NCI-H2107 treated with DMSO at 0.1 percent for 48 hours (cell line): Measurements from ENCODE around the gene FBP2.
"Not testable (repeated sequence)": the region's sequence is repeated elsewhere in the genome, so short reads cannot be mapped to it uniquely, and the experiment has no call there.

Experiments used
- DNase-seq: peaks from one replicate; lab custom pipeline; 2025; ENCODE audit not compliant: unreplicated experiment; lab: John Stamatoyannopoulos, UW

Gene FBP2

DNA sequence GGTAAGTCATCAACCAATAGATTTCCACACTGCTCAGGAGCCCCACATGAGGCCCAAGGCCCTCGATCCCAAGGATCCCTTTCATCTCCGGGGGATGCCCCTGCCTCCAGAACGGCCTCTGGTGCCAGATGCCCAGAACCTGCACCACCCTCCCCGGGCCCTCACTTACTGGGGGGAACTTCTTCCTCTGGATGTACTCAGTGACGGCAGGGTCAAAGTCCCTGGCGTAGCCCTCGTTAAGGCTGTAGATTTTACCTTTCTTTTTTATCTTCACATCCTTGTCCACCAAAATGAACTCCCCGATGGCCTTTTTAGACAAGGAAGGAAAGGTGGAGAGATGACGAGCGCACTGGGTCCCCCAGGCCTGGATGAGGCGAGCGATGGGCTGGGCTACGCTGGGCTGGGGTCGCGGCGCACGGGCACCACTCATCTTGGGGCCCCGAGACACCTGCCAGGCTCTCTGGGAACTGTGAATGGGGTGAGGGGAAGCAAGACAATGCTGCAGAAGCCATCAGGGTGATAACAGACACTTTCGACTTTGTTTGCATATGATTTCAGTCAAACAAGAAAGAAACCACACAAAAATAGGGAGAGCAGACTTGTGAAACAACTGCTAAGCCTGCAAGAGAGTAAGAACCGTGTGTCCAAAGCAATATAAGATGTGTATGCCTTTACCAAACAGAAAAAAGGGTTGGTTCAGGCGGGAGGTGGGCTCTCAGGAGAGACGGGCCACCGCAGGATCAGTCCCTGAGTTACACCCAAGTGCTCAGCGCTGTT is 13.2 kb upstream of the FBP2 start:
- DNase-seq: no peak

DNA sequence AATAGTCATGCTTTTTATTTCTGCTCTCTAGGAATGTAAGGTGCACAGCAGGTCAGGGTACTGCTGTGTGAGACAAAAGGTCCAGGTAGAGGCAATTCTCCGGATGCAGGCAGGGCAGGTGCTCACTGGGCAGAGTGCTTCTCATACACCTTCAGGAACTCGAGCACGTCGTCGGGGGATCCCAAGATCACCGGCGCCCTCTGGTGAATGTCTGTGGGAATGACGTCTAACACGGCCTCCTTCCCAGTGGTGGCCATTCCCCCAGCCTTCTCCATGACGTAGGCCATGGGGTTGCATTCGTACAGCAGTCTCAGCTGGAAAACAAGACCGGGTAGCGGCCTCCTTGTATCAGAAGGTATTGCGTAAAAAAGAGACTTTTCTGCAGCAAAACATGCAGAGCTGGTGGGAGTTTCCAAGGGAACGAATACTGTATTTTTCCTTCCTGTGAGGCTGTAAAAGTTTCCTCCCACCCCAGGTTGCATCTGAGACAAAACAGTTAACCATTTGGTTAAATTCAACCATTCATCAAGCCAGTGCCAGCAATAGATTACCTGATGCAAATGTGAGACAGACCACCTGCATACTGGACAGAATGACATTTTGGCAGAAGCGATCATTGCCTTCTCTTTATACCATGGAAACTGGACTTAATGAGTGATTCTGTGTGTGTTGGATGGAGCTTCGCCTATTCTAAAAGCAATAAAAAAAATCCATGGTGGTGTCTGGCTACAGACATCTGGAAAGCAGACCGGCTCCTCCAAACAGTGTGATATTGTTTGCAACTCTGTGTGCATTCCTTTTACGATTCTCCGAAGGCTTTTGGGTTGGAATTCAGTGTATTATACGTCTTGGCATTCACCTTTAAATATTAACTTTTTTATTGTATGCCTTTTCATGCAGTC is 9.9 kb upstream of the FBP2 start:
- peak; percentile 37 for DNase-seq

DNA sequence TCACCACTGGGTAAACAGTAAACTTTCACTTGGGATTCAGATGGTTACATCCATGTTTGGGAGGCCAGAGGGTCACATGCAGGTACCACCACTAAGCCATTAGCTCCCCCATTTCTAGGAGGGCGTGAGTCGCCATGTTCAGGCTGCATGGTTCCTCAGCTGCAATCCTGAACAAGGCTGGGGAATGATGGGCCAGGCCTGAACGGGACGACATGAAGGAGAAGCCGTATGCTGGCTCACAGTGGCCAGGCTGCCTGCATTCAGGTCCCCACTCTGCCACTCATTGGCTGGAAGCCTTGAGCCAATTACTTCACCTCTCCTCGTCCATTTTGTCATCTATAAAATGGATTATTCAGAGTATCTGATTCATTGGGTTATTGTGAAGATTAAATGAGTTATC is 9.0 kb upstream of the FBP2 start:
- DNase-seq: no peak

DNA sequence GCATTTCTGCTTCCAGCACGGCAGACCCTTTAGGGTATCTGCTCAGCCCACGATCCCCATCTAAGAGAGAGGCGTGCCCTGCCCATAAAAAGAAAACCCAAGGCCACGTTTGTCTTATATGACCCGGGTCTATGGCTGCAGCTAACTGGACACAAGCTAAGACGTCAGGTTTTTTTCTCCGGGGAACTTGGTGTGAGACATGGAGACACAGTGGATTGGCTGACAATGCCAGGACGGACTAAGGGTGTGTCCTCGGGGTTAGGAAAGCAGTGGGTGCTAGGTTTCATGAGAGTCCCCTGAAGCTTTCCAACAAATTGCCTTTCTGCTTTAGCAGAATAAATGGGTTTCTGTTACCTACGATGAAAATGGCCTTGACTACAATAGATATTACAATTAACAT is 7.1 kb upstream of the FBP2 start:
- DNase-seq: no peak

DNA sequence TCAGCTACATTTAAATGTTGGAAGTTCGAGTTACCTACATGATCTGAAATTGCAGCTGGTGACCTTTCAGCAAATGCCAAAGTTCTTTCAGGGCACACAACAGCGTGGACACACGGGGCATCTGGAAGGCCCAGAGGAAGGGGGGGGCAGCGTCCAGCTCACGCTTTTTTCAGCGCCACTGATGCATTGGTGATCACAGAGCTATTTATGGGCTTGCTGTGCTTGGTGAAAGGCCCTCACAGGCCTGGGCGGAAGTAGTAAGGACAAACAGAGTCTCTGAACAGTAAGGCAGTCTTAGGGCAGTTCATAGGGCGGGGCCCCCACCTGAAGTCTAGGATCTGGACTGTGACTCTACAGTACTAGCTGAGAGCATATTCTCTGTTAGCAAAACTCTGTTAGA is 6.6 kb upstream of the FBP2 start:
- no peak for DNase-seq

DNA sequence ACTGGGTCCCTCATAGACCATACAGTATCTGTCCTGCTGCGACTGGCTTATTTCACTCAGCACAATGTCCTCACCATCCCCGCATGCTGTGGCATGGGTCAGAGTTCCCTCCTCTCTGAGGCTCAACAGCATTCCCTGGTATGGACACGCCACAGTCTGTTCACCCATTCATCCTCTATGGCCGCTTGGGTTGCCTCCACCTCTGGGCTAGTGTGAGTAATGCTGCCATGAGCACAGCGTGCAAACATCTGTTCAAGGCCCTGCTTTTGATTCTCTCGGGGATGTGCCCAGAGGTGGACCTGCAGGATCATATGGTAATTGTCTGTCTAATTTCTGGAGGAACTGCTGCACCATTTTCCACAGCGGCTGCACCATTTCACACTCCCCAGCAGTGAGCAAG is 5.5 kb upstream of the FBP2 start:
- no peak for DNase-seq

DNA sequence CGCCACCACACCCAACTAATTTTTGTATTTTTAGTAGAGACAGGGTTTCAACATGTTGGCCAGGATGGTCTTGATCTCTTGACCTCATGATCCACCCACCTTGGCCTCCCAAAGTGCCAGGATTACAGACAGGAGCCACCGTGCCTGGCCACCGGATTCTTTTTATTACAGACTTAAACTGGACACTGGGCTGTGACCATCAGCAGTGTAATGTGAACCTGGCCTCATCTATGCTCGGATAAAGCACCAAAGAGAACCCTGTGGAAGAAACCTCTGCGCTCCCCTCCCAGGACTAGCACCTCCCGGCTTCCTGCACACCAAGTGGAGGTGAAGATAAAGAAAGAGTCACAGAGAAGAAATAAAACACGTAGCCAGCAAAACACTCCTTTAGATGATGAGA is 941 bp downstream of the FBP2 start:
- DNase-seq: not testable (repeated sequence)

DNA sequence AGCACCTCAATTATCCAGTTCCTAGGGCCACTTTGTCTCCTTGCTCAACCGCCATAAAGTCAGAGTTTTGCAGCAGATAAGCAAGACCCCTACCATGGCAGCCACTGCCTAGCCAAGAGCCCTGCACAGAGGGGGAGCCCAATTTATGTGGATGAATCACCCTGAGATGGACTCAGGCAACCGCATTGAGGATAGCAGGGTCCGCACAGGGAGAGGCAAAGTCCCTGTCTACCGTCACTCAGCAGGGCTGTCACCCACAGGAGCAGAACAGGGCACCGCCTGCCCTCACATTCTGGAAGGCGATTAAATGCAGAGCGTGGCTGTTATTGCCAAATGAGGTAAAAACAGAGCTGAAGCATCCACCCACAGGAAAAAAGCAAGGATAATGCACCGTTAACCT is 1.7 kb downstream of the FBP2 start:
- DNase-seq: no peak

DNA sequence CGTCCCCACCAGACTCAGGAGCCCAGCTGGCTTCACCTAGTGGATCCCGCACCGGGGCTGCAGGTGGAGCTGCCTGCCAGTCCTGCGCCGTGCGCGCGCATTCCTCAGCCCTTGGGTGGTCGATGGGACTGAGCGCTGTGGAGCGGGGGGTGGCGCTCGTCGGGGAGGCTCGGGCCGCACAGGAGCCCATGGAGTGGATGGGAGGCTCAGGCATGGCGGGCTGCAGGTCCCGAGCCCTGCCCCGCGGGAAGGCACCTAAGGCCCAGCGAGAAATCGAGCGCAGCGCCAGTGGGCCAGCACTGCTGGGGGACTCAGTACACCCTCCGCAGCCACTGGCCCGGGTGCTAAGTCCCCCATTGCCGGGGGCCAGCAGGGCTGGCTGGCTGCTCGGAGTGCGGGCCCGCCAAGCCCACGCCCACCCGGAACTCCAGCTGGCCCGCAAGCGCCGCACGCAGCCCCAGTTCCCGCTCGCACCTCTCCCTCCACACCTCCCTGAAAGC is 2.5 kb downstream of the FBP2 start:
- DNase-seq: not testable (repeated sequence)

DNA sequence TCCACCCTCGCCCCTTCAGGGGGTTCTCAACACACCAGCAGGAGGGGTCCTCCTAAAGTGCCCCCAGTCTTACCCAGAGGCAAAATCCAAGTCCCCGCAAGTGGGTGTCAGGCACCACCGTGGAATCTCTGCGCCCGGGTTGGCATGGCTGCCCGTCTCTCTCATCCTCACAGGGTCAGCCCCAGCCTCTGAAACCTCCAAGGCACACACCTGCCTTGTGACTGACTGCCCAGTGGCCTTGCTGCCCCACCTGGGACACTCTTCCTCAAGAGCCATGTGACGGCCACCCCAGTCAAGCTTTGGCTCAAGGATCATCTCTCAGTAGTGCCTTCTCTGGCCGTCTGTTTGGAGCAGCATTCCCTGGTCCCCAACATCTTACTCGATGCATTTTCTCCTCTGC is 4.9 kb downstream of the FBP2 start:
- no peak for DNase-seq

DNA sequence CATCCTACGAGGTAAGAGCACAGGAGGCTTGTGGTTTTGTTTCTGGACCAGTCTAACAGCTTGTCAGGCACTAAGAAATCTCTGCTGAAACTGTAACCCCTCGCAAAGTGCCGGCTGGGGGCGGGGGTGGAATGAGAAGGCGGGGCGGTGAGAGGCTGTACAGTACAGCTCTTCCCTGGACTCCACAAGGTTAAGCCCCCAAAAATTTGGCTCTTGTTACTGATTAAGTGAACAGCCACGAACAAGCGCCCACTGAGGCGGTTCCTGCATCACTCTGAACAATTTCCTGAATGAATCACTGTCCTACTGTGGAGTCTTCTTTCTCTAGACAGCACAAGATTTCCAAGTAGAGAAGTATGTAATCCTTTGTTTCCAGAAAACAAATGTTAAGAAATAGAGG is 6.8 kb downstream of the FBP2 start:
- no peak for DNase-seq

DNA sequence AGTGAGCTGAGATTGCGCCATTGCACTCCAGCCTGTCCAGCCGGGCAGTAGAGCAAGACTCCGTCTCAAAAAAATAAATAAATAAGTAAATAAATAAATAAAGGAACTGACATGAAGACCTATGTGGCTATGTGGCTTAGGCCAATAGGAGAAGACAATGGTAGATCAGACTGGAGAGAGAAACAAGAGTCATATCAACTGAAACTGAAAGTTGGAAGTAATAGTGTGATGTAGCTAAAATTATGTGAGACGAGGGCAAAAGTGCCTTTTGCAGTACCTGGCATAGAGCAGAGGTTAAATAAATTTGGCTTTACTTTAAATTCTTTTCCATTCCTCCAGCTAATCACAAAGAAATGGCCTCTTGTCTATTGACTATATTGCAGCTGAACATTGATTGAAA is 7.3 kb downstream of the FBP2 start:
- no peak for DNase-seq

DNA sequence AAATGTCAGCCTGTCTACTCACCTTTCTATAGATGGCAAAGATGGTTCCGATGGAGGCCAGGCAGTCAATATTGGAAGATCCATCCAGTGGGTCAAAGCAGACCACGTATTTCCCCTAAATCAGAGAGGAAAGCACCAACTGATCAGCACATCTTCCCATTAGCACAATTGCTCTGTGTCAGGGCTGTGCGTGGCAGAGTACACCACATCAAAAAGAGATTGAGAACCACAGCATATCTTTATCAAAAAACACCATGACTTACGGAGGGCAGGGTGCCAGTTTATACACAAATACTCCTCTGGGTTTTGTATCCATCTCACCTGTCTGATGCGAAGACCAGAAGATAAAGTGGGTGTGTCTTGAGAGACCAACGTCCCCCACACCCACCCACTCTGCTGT is 9.1 kb downstream of the FBP2 start:
- no peak for DNase-seq

DNA sequence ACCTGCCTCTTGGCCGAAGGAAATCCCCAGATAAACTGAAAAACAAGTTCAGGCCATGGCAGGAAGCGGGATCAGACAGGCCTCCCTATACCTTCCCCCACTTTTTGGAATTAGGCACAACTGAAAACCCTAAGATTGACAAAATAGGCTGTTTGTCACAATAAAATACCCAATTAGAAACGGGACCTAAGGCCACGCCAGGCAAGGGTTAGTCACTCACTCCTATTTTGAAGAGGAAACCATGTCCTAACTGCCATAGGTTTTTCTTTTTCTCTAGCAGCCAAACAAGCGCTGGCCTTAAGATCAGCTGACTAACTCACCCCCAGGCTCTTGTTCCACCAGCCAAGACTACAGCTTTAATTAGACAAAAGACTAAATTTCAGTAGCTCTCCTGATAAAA is 11.9 kb downstream of the FBP2 start:
- DNase-seq: no peak

DNA sequence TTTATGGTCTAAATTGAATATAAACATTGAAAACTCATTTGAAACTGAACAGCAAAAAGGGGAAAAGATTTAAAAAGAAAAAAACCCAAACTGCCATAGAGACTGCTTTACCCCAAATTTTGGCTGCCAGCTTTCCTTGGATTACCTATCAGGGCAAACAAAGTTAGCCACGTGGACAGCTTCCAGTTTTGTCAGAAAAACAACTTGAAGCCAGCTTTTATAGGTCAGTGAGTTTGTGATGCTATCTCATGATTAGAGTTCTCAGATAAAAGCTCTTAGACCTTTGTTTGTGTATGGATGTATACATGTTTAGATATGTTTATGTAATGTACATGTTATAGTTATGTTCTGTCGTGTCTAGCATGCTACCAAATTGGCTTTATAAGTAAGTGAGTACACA is 16.1 kb downstream of the FBP2 start:
- DNase-seq: no peak

DNA sequence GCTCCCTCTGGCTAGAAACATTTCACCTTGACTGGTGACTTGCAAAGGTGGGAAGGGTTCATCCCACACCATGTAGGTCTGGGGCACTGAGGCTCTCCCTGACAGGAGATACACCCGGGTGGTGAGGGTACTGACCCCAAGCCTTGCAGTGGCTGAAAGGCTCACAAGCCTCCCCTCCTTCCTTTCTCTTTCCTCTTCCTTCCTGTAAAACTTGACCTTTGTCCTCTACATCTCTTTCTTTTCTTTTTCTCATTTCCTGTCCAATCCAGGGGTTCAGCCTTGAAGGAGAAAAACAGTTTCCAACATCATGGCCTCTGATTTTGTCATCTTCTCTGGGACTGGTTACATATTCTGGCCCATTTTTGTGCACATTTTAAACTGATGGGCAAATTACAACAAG is 16.6 kb downstream of the FBP2 start:
- no peak for DNase-seq

DNA sequence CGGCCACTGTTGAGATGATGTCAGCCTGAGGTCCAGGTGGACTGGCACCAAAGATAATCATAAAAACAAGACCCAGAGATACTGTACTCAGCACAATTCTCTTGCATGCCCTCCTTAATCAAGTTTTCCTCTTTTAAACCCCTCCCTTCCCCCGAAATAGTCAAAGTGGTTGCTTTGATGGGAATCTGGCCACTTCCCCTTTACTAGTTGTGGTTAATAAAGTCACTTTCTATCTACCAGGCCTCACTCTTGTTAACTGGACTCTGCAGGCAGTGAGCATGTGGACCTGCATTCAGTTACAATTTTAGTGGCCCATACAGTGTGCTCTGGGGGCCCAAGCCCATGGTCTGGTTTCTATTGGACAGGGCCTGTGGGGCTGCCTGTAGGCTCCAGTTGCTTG is 17.5 kb downstream of the FBP2 start:
- DNase-seq: no peak

DNA sequence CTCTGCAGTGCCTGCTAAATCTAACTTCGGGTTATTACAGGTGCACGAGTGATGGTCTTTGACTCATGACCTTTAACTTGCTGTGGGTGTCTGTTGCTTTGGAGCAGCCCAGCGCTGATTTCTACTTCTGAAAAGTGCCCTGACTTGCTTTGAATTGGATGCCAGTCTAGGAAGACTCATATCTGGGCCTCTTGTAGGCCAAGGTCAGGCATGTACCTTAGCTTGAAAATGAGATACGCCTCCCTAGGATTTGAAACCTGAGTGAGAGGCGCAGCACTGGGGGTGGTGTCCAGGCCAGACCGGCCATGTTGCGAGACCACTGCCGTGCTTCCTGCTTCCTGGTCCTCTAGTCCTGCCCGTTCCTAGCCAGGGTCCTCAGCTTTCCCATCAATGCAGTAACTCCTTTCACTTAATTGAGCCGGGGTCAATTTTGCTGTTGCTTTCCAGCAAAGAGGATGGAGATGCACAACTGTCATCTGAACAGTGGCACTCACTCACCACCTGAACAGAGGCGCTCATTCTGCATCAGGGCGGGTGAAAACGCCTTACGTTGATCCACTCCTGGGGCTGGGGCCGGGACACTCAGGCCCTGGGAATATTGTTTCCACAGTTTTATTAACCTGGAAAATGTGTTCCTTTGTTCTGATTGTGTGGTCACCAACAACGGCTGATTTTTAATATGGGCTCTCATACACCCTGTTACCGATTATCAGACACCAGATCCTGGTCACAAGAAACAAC is 24.5 kb downstream of the FBP2 start:
- DNase-seq: no peak

DNA sequence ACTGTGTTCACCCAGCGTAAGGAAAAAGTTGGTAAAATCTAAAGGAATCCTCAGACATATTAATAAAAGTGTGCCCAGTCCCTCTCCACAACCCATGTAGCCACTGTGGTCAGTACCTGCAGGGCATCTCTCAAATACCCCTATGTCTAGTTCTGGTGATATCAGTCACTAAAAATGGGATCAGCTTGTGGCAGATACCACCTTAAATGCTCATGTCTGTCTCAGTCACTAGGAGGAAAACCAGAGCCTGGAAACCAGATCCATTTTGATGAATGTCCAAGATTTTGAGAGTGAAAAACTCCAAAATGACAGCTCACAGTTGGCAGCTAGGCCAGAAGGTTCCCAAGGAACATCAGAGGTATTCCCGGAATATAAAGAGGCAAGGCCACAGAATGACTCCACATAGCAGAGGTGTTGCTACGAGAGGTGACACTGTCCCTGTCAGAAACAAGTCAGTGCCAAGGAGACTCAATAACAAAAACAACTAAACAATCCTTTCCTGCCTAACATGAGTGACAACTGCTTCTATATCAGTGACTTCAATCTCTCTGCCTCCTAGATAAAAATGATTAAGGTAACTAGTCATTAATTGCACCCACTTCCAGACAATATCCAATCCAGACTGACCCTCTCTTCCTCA is 25.3 kb downstream of the FBP2 start:
- DNase-seq: no peak

DNA sequence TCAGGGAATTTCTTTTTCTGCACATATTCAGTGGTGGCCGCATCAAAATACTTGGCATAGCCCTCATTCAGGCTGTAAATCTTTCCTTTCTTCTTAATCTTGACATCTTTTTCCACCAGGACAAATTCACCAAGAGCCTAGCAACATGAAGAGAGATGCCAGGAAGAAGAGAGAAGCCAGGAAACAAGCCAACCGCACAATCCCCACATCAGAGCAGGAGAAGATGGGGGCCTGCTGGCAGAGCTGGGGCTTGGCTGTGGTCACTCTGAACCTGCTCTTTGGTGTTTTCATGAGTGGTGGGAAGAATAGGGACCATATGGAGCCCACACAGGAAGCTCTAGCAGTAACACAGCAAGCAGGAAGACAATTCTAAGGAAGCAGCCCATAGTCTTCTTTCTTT is 26.4 kb downstream of the FBP2 start:
- no peak for DNase-seq

DNA sequence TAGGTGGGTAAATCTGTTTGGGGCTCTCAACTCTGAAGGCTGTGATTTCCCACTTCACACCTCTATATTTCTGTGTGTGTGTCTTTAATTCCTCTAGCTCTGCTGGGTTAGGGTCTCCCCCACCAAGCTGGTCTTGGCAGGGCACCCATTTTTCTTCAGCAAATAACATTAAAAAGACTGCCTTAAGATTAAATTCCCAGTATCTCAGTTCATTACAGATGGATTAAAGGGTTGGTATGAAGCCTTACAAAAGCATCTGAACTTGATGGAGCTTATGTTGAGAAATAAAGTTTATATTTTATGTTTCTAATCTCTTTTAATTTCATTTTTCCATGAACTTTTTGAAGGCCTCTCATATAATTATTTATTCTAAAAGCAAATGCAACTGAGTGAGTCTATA is 27.1 kb downstream of the FBP2 start:
- no peak for DNase-seq
